Osteoblast (primary cell): ENCODE measurements around the gene GTPBP2. TPM values are rescaled to one million over a fixed set of nuclear protein-coding genes. Genes with fewer than 3 reads are reported as not detected.
A peak's percentile ranks its signal among the peaks of the same experiment; 100 is the strongest.

Source experiments
- DNase-seq: peaks from one replicate; pipeline ENCODE4 v3.0.0; 2011; ENCODE audit warnings: low spot score, mixed read lengths; ENCODE audit not compliant: insufficient read length; ENCODE audit errors: missing footprints
- H2AFZ ChIP-seq: 2 replicates; pipeline ENCODE4 v1.6.0; 2011; ENCODE audit warnings: mild to moderate bottlenecking, low read length
- H3K27ac ChIP-seq: 2 replicates; pipeline ENCODE4 v1.5.1; 2011; ENCODE audit warnings: mild to moderate bottlenecking, low read depth, low read length, moderate library complexity
- H3K27me3 ChIP-seq: 2 replicates; pipeline ENCODE4 v1.6.0; 2012; ENCODE audit warnings: mild to moderate bottlenecking, control low read depth, inconsistent platforms, low read length, moderate library complexity; ENCODE audit not compliant: insufficient read depth
- H3K36me3 ChIP-seq: 2 replicates; pipeline ENCODE4 v1.5.1; 2011; ENCODE audit warnings: mild to moderate bottlenecking, low read length, control low read depth, moderate library complexity; ENCODE audit not compliant: insufficient read depth
- H3K4me1 ChIP-seq: 2 replicates; pipeline ENCODE4 v1.5.1; 2011; ENCODE audit warnings: mild to moderate bottlenecking, low read length, control low read depth, moderate library complexity; ENCODE audit not compliant: insufficient read depth
- H3K4me2 ChIP-seq: 2 replicates; pipeline ENCODE4 v1.6.0; 2011; ENCODE audit warnings: mild to moderate bottlenecking, low read length; ENCODE audit not compliant: insufficient read depth
- H3K4me3 ChIP-seq: fragments of 200-600 bp; sonication (generic); 3 replicates; pipeline ENCODE4 v1.5.1; 2012; ENCODE audit warnings: mild to moderate bottlenecking, low read length, inconsistent platforms; ENCODE audit not compliant: insufficient read depth
- H3K79me2 ChIP-seq: 2 replicates; pipeline ENCODE4 v1.6.0; 2012; ENCODE audit warnings: mild to moderate bottlenecking, low read length, control low read depth, inconsistent platforms; ENCODE audit not compliant: insufficient read depth
- H3K9me3 ChIP-seq: 2 replicates; pipeline ENCODE4 v1.5.1; 2011; ENCODE audit warnings: low read depth, low read length, control low read depth
- H4K20me1 ChIP-seq: 2 replicates; pipeline ENCODE4 v1.6.0; 2012; ENCODE audit warnings: mild to moderate bottlenecking, low read length, control low read depth; ENCODE audit not compliant: insufficient read depth
- CTCF ChIP-seq: IDR thresholded peaks from 2 replicates; pipeline ENCODE4 v1.5.1; 2011; ENCODE audit warnings: mild to moderate bottlenecking, low read depth, low read length, moderate library complexity; ENCODE audit errors: extremely low read depth
- total RNA-seq: library from RNA; depleted of rRNA; stranded (reverse); fragments of >200 nt; gene quantifications from 2 replicates; pipeline ENCODE4 v1.2.3, GENCODE V29; 2012

The GTPBP2 gene
- total RNA-seq, 1 donor = 84.0 TPM

- peaks cover 9% of the 10 kb centered on the region for H3K36me3 ChIP-seq
- no peaks in the 10 kb centered on the region for H3K9me3 ChIP-seq
- H4K20me1 ChIP-seq = peaks cover 6% of the 10 kb centered on the region
- TF ChIP-seq CTCF = no peak
- no peak overlapping the region for H3K27ac ChIP-seq
- no peaks in the 10 kb centered on the region for H3K4me1 ChIP-seq
- H3K4me3 ChIP-seq = peak overlapping the region; percentile 72
- peaks cover 3% of the 10 kb centered on the region for H3K79me2 ChIP-seq
- peak overlapping the region; percentile 77 for H3K4me2 ChIP-seq
- H3K27me3 ChIP-seq = no peaks in the 10 kb centered on the region
- peak overlapping the region; percentile 86 for H2AFZ ChIP-seq
- DNase-seq = no peak
Observed at GRCh38 chr6:43645613-43645964, 16.5 kb upstream of the GTPBP2 start.

DNA sequence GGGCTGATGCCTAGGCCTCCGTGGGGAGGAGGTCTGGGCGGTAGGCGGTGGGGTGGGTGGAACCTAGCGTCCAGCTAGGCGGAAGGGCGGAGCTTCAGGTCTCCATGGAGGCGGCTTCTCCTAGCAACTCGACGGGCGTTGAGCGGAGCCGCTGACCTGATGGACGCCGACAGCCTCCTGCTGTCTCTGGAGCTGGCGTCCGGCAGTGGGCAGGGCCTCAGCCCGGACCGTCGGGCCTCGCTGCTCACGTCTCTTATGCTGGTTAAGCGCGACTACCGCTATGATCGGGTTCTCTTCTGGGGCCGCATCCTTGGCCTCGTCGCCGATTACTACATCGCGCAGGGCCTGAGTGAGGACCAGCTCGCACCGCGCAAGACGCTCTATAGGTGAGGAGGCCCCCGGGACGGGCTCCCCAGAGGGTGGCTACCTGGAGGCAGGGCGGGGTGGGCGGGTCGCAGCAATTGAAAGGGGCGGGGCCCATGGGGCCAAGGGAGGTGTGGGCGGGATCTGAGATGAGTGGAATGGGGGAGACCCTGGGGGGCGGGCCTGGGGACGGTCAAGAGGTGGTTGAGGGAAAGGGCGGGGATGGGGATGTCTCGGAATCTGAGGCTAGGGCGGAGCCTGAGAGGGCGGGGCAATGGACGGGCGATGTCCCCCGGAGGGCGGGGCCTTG is 16.0 kb upstream of the GTPBP2 start, which contains the start of gene RSPH9:
Gene RSPH9 (plus strand): TSS at position 97 of the 673 bp plus-strand sequence. CDS start 63 bp downstream, at position 160.
- Histone ChIP-seq H3K4me1 (no peaks in the 10 kb centered on the region), H3K9me3 (no peaks in the 10 kb centered on the region), H3K27me3 (no peaks in the 10 kb centered on the region), H3K4me2 (peak within 1 kb of the TSS; percentile 77), H2AFZ (peak within 1 kb of the TSS; percentile 92), H3K36me3 (peaks cover 15% of the 10 kb centered on the region), H3K79me2 (peaks cover 8% of the 10 kb centered on the region), H4K20me1 (peaks cover 8% of the 10 kb centered on the region), H3K27ac (no peak within 1 kb of the TSS), H3K4me3 (peak within 1 kb of the TSS; percentile 72)
- DNase-seq = peak; percentile 91
- TF ChIP-seq CTCF = no peak

- TF ChIP-seq CTCF = no peak
- peaks cover 22% of the 10 kb centered on the region for H4K20me1 ChIP-seq
- H3K9me3 ChIP-seq = no peaks in the 10 kb centered on the region
- peaks cover 32% of the 10 kb centered on the region for H3K36me3 ChIP-seq
- no peaks in the 10 kb centered on the region for H3K27me3 ChIP-seq
- no peak for DNase-seq
- H3K79me2 ChIP-seq = peaks cover 50% of the 10 kb centered on the region
- H3K27ac ChIP-seq = no peak overlapping the region
- no peak overlapping the region for H2AFZ ChIP-seq
- H3K4me2 ChIP-seq = no peak overlapping the region
- H3K4me3 ChIP-seq = no peak overlapping the region
- peaks cover 7% of the 10 kb centered on the region for H3K4me1 ChIP-seq
Observed at GRCh38 chr6:43639984-43640800, 11.1 kb upstream of the GTPBP2 start.

- Histone ChIP-seq H2AFZ (peak overlapping the region; percentile 96), H4K20me1 (peaks cover 19% of the 10 kb centered on the region), H3K4me1 (peaks cover 7% of the 10 kb centered on the region), H3K79me2 (peaks cover 48% of the 10 kb centered on the region), H3K4me3 (peak overlapping the region; percentile 79), H3K27me3 (no peaks in the 10 kb centered on the region), H3K27ac (peak overlapping the region; percentile 66), H3K36me3 (peaks cover 27% of the 10 kb centered on the region), H3K4me2 (peak overlapping the region; percentile 94), H3K9me3 (no peaks in the 10 kb centered on the region)
- DNase-seq = no peak
- no peak for TF ChIP-seq CTCF
Observed at GRCh38 chr6:43636308-43636659, 7.2 kb upstream of the GTPBP2 start.
